HepG2 (cell line): ENCODE data around the gene FAM3C. TPM values are rescaled to one million over a fixed set of nuclear protein-coding genes. Genes with fewer than 3 reads are reported as not detected.

ENCODE experiments used
- FOXP1 ChIP-seq, 2 experiments: fragments of 450-650 bp in 1 of 2; IDR thresholded peaks; 2 replicates each; pipeline ENCODE4 v1.6.1; 2017 to 2018; ENCODE audit warnings: antibody characterized with exemption in 1 of 2
- MIER2 ChIP-seq: IDR thresholded peaks from 2 replicates; pipeline ENCODE4 v1.6.1; 2016; ENCODE audit warnings: missing biosample characterization, missing genetic modification reagents
- NFATC3 ChIP-seq: sonication (generic); formaldehyde crosslinking; IDR thresholded peaks from 2 replicates; pipeline ENCODE4 v1.5.1; 2020; ENCODE audit warnings: mild to moderate bottlenecking, missing genetic modification reagents
- PAWR ChIP-seq: sonication (generic); formaldehyde crosslinking; IDR thresholded peaks from 2 replicates; pipeline ENCODE4 v1.4.0; 2020; ENCODE audit warnings: missing genetic modification reagents, mild to moderate bottlenecking, borderline replicate concordance
- REXO4 ChIP-seq: sonication (generic); formaldehyde crosslinking; IDR thresholded peaks from 2 replicates; pipeline ENCODE4 v1.8.0; 2022; ENCODE audit warnings: missing genetic modification reagents, mild to moderate bottlenecking, borderline replicate concordance
- TCF12 ChIP-seq, 2 experiments: fragments of 450-650 bp in 1 of 2; sonication (generic) in 1 of 2; formaldehyde crosslinking in 1 of 2; IDR thresholded peaks; 2 replicates each; pipeline versions ENCODE4 v1.6.1 to v1.8.0; 2017 to 2022; ENCODE audit warnings: antibody characterized with exemption in 1 of 2, mild to moderate bottlenecking in 1 of 2, missing genetic modification reagents in 1 of 2, moderate library complexity in 1 of 2
- ZHX2 ChIP-seq, 2 experiments: sonication (generic) in 1 of 2; formaldehyde crosslinking in 1 of 2; IDR thresholded peaks; 2 replicates each; pipeline versions ENCODE4 v1.6.1 to v1.9.0; 2014 to 2022; ENCODE audit warnings: antibody characterized with exemption in 1 of 2, borderline replicate concordance in 1 of 2, inconsistent platforms in 1 of 2, low read depth in 1 of 2, missing genetic modification reagents in 1 of 2
- ZNF331 ChIP-seq: sonication (generic); formaldehyde crosslinking; IDR thresholded peaks from 2 replicates; pipeline ENCODE4 v1.4.0; 2020; ENCODE audit warnings: missing genetic modification reagents
- ZNF850 ChIP-seq: sonication (generic); formaldehyde crosslinking; conservative IDR thresholded peaks from 2 replicates; pipeline ENCODE4 v1.9.0; 2021; ENCODE audit warnings: mild to moderate bottlenecking, missing genetic modification reagents
- polyA plus RNA-seq, 8 experiments: library from polyadenylated mRNA; depleted of rRNA in 3 of 8; stranded (reverse) in 7 of 8; unstranded in 1 of 8; fragments of >200 nt; fragmentation: Illumina TruSeq in 4 of 8; extraction: Trizol in 4 of 8; gene quantifications; 2 replicates each; pipeline versions ENCODE4 v1.2.1 to v1.2.3, GENCODE V29; 2011 to 2016; ENCODE audit warnings: low read depth in 4 of 8, missing spikeins in 1 of 8, mixed read lengths in 1 of 8; ENCODE audit not compliant: insufficient read depth in 1 of 8
- total RNA-seq, 5 experiments: library from RNA; depleted of rRNA; stranded (reverse); fragments of >200 nt; fragmentation: Illumina TruSeq; extraction: Trizol; gene quantifications; 2 replicates each; pipeline ENCODE4 v1.2.3, GENCODE V29; 2016; ENCODE audit warnings: low read depth in 1 of 5
- TF ChIP-seq, protein P1 (sequence below): sonication (generic); formaldehyde crosslinking; IDR thresholded peaks from 2 replicates; pipeline ENCODE4 v1.4.0; 2020; ENCODE audit warnings: missing genetic modification reagents

The FAM3C gene
- total and polyA plus RNA-seq, 2 of the 13 experiments (the other 11 are each of a cell fraction or from before 2014, with no cell fraction given): 14.6 to 16.0 TPM

- no peak for TF ChIP-seq ZHX2 (IDR thresholded peaks at IDR 0.05; ENCODE audit: low read depth)
- TF ChIP-seq ZHX2 (CRISPR knock-in tag; IDR thresholded peaks at IDR 0.05; ENCODE audit: borderline replicate concordance): no peak
- no peak for TF ChIP-seq MIER2 (CRISPR knock-in tag)
- TF ChIP-seq FOXP1 (IDR thresholded peaks at IDR 0.05): no peak
- TF ChIP-seq FOXP1 (CRISPR knock-in tag; IDR thresholded peaks at IDR 0.05): no peak
- TF ChIP-seq ZNF331 (CRISPR knock-in tag): no peak
- TF ChIP-seq NFATC3 (CRISPR knock-in tag): no peak
- no peak for TF ChIP-seq REXO4
- no peak for TF ChIP-seq PAWR (CRISPR knock-in tag)
- no peak for TF ChIP-seq ZNF850
- TF ChIP-seq, protein P1, sequence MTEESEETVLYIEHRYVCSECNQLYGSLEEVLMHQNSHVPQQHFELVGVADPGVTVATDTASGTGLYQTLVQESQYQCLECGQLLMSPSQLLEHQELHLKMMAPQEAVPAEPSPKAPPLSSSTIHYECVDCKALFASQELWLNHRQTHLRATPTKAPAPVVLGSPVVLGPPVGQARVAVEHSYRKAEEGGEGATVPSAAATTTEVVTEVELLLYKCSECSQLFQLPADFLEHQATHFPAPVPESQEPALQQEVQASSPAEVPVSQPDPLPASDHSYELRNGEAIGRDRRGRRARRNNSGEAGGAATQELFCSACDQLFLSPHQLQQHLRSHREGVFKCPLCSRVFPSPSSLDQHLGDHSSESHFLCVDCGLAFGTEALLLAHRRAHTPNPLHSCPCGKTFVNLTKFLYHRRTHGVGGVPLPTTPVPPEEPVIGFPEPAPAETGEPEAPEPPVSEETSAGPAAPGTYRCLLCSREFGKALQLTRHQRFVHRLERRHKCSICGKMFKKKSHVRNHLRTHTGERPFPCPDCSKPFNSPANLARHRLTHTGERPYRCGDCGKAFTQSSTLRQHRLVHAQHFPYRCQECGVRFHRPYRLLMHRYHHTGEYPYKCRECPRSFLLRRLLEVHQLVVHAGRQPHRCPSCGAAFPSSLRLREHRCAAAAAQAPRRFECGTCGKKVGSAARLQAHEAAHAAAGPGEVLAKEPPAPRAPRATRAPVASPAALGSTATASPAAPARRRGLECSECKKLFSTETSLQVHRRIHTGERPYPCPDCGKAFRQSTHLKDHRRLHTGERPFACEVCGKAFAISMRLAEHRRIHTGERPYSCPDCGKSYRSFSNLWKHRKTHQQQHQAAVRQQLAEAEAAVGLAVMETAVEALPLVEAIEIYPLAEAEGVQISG (CRISPR knock-in tag): no peak
- no peak for TF ChIP-seq TCF12 (IDR thresholded peaks at IDR 0.05)
- TF ChIP-seq TCF12 (CRISPR knock-in tag; IDR thresholded peaks at IDR 0.05): no peak
- TF ChIP-seq, all 625 proteins: peak for 0
Measured at GRCh38 chr7:121343302-121343701, 52.8 kb downstream of the FAM3C start (continued).
